Brain pericyte (primary cell): ENCODE results near the gene PITPNM3.

Experiments
- DNase-seq: peaks from one replicate; pipeline ENCODE4 v3.0.0-alpha.2; 2012; ENCODE audit warnings: low read depth, low spot score

PITPNM3 gene

DNA sequence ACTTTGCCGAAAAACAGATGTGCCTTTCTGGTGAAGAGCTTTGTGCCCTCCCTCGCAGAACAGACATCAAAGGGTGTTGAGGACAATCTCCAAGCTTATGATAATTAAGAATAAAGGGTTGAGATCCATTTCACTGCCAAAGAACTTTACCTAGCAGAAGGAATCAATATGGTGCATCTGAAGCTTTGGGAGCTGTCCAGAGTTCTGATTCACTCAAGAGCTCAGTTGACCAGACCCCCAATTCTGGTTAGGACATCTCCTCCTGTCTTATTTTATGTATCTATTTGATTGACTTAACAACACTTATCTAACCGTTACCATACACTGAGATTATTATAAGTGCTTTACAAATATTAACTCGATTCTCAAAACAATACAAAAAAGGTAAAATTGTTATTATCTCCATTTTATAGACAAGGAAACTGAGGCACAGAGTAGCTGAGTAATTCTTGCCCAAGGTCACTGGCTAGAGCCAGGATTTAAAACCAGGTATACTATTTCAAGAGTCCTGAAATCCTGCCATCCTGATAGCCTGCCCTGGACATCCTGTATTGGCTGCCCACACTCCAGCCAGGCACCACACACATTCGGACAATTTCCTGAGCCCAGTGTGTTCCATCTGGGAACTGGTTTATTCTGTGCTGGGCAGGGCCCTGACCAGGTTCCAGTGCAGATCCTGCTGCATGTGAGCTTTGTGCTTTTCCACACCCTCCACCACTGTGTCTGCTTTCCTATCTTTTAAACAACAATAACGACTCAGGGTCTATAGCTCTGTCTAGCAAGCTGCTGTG, 29.8 kb downstream of the PITPNM3 start:
- no peak for DNase-seq

DNA sequence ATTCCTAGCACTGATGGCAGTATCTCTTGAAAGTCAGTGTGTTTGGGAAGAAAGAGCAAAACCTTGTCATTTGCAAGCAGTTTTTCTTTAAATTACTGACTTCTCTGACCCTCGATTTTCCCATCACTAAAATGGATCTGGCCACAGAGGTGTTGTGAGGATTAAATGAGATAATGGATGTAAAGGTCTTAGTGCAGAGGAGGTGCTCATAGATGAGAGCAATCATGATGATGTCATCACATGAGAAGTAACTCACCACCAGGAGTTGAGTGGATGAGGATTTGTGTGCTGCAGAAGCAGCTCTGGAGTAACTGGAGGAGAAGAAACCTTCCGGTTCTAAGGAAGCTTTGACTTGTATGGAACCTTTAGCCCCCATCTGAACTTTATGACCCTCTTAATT, 30.6 kb downstream of the PITPNM3 start:
- DNase-seq = no peak

DNA sequence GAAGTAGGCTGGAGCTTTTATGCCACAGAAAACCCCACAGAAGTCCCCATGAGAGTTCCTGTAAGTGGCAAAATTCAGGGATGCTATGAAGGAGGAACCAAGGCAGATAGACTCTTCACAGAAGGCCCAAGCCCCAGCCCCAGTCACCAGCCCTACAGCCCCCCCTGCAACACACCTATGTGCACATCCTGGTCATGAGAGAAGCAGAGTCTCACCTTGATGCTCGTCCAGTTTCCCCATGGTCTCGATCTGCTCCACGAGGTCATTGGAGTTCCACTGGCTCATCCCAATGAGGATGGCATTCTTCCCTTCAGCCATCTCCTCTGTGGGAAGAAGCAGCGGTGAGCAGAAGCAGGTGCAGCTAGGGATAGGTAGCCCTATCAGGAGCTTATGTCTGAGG, 31.2 kb downstream of the PITPNM3 start:
- DNase-seq = no peak

DNA sequence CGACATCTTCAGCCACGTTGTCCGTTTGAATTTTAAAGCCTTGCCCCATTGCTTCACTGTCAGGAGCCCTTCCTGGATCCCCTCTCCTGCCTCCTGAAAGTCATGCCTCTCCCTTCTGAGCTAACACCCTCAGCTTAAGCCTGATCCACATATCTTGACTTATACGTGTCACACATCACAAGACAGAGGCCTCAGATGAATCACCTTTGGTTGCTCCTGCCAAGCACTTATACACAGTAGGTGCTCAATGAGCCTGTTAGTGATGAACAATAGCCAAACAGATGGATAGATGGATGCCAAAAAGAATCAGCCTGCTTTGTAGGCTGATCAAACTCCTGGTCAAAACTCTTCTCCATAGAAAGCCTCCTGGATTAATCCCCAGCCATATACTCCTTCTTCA, 31.8 kb downstream of the PITPNM3 start:
- no peak for DNase-seq

DNA sequence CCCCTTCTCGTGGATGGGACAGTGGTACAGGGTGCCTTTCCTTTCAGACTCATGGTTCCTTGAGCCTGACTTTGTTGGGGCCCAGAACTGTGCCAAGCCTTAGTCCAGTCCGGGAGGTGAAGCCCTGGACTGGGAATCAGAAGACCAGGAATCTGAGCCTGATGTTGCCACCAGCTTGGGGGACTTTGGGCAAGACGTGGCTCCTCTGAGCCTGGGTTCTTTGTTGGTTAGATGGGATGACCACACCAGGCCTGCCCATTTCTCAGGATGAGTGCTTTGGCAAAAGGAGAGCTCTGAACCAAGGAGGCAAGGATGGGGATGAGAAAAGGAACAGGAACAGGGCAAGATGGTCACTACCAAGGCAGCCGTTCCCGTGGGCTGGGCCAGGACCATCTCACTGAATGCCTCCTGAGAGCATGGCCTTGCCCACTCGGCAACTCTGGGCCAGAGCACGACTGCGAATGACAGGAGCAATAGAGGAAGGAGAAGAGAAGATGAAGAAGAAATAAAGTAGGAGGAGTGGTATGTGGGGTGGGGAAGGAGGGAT, 32.5 kb downstream of the PITPNM3 start:
- no peak for DNase-seq

DNA sequence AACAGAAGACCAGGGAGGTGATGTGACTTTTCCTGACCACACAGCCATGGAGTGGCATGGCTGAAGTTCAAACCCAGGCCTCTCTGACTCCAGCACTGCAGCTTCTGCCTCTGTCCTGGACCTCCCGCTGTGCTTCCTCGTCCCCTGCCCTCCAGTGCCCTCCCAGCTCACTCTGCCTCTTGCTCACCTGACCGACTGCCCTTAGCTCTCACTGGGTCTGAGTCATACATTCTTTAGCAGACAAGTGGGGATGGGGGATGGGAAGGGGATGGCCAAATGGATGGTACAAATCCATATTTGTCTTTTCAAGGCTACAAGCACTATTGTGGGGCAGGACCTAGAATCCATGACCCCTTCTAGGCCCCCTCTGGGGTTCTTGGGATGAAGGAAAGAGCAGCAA, 33.0 kb downstream of the PITPNM3 start:
- no peak for DNase-seq

DNA sequence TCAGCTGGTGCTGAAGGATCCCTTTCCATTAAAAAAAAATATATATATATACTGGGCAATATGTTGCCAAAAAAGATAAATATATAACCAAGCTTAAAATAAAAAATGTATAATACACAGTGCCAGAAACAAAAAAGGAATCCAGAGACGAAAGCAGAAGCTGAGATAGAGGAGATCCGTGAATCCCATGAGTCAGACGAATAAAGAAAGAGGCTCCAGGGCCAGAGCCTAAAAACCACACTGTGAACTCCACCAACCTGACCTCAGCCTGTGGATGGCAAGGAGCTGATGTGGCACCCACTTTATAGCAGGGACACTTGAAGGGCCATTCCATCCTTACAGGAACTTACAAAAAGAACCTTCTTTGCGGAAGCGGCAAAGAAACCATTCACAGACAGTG, 34.8 kb downstream of the PITPNM3 start:
- no peak for DNase-seq

DNA sequence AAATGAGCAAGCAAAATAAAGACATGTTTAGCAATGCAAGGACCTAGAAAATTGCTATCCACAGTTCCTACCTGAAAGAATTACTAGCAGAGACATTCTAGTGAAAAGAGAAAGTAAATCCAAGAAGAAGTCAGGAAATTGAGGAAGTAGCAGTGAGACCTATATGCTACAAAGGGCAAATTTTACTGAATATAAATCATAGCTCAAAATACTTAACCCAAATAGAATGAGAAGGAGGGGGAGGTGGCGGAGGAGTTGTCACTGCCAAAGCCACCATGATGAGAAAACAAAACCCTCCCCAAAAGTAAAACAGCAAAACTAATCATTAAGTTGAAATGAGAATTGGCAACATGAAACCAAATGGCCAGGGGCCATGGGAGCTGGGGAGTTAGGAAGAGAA, 39.3 kb downstream of the PITPNM3 start:
- no peak for DNase-seq

DNA sequence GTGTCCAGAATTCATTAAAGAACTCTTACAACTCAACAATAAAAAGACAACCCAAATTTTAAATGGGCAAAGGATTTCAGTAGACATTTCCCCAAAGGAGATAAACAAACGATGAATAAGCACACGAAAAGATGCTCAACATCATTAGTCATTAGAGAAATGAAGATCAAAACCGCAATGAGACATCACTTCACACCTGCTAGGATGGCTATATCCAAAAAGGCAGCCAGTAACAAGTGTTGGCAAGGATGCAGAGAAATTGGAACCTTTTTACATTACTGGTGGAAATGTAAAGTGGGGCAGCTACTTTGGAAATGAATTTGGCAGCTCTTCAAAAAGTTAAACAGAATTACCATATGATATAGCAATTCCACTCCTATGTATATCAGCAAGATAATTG, 42.0 kb downstream of the PITPNM3 start:
- no peak for DNase-seq

DNA sequence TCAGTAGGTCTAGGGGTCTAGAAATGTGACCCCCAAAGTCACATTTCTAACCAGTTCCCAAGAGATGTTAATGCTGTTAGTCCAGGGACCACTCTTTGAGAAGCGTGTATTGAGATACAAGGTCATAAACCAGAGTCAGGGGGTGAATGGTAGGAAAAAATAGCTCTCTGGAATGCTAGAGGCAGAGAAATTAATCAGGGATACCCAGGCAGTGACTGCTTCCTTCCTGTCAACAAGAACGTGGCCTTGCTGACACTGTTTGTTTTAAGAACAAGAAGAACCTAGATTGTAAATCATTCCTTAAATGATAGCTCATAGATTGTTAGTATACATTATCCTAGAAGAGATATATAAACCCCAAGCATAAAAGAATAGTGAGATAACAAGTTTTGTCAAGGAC, 43.8 kb downstream of the PITPNM3 start:
- DNase-seq = no peak

DNA sequence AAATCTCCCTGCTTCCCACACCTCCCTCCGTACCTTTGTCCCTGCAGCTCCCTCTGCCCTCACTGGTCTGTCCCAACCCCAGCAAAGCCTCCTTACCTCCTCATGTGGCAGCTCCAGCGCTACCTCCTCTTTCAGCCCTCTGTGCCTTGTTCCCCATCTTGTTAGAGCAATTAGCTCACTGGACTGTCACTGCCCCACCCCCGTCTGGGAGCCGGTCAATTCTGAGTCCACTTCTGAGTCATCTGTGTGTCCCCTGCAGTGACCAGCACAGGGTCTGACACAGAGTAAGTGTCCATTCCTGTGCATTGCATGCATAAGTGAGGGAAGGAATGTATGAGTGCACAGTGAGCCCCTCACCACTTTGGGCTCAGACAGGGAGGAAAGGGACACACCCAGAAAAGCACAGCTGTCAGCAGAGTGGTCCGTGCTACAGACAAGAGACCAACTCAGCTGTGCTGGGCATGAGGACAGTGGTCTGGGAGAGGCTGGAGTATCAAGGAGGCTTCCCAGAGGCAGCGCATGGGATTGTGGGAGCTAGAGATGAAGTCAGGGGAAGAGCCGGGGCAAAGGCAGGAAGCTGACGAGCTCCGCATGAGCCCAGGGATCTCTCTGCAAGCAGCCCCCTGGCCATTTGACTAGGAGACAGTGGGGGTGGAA, 45.9 kb downstream of the PITPNM3 start:
- DNase-seq = no peak

DNA sequence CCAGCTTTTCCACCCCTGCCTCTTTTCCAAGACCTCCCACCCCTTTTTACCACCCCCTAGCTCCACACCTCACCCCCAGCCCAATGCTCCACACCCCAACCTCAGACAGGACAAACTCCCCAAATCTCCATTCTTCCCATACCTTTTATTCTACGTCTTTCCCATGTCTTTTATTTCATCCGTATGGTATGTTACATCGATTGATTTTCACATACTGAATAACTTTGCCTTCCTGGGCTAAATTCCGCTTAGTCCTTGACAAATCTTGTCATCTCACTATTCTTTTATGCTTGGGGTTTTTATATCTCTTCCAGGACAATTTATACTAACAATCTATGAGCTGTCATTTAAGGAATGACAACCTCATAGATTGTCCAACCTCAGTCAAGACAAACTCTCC, 46.4 kb downstream of the PITPNM3 start:
- DNase-seq = no peak

DNA sequence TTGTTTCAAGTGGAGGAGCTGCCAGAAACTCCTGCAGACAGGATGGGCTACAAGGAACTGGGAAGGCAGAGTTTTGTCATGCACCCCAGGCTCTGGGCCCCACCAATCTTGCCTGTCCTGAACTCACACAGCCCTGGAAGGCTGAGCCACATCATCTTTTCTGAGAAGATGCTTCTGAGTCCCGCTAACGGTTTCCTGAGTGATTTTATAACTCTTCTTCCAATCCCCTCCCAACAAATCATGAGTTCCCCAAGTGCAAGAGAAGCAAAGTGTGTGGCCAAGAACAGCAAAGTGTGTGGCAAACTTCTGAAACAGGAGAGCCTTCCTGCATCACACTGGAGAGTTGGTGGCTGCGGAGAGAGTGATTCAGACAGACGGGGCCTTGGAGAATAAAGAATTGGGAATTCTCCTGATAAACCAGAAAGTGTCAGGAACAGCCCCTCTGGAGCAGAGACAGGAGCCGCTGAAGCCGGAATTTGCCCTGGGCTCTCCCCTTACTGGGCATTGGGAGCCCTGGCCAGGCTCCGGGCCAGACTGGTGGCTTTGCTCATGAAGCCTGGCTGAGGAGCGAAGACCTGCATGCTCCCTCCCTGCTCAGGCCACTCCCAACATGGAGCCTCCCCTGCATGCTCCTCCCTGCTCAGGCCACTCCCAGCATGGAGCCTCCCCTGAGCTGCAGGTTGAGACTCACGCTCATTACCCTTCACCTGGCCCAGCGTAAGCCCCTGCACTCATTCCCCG, 47.2 kb downstream of the PITPNM3 start:
- DNase-seq = no peak

DNA sequence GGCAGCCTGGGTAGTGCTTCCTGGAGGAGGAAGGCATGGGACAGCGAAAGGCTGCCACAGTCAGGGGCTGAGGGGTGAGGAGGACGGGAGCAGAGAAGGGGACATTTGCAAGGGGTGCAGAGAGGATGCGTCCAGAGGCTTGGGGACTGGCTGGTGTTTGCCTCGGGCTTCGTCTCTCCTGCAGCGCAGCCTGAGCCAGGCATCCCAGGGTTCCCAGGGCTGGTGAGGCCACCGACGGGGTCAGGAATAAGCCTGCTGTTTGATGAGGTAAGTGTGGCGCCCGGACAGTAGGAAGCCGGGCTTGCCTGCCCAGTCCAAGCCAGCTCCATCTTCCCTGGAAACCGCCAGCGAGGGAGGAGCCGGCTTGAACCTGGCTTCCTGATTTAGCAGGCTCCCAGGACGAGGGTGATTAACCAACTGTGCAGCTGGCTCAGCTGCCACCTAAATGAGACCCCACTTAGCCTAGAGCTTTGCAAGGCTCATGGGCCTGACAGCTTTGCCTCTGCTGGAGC, 47.8 kb downstream of the PITPNM3 start:
- no peak for DNase-seq

DNA sequence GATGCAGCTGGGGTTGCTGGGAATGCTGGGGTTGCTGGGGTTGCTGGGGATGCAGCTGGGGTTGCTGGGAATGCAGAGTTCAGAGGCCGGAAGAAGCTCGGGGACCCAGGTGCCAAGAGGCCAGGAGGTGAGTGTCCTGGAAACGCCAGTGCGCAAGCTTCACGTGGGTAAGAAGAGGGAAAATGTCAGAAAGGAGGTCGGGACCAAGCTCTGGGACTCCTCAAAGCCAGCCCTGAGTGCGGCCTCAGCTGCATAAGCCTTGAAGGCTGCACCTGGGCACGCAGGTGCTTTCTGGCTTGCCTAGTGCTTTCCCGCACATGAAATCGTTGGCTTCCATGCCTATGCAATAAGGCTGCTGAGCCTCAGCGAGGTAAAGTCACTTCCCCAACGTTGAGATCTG, 48.3 kb downstream of the PITPNM3 start:
- no peak for DNase-seq

DNA sequence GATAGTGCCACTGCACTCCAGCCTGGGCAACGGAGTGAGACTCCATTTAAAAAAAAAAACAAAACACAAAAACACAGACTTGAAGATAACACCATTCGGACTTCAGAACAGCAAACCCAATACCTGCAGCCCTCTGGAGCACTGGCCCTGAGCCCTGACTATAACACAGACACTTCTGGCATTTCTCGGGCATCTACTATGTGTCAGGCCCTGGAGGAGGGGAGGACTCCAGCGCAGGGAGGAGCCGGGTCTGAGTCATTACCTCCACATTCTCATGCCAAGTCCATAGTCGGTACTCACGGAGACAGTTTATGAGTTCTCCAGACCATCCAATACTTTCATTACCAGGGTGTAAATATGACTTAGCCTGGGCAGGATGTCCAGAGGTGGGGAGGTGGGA, 48.8 kb downstream of the PITPNM3 start:
- no peak for DNase-seq

DNA sequence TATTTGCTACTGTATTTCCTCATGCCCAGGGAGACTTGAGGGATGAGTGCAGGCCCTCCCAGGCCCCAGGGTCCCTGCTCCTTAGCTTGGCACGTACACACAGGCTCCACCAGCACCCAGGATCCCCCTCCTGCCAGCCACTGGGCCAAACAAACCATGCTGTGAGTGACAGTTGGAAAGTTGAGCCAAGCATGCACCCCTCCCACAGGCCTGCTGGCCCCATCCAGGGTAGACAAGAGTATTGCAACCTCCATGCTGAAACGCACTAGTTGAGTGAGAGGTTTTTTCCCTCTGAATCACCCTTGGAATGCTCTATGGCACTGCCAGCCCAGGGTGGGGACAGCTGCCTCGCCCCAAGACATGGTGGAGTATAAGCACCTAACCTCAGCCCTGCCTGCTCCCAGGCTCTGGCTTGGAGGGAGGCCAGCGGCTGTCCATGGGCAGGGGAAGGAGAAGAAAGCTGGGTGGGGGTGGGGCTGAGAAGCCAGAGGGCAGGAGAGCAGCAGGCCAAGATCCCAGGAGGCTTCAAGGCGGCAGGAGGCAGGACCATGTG, 49.6 kb downstream of the PITPNM3 start:
- DNase-seq = no peak

DNA sequence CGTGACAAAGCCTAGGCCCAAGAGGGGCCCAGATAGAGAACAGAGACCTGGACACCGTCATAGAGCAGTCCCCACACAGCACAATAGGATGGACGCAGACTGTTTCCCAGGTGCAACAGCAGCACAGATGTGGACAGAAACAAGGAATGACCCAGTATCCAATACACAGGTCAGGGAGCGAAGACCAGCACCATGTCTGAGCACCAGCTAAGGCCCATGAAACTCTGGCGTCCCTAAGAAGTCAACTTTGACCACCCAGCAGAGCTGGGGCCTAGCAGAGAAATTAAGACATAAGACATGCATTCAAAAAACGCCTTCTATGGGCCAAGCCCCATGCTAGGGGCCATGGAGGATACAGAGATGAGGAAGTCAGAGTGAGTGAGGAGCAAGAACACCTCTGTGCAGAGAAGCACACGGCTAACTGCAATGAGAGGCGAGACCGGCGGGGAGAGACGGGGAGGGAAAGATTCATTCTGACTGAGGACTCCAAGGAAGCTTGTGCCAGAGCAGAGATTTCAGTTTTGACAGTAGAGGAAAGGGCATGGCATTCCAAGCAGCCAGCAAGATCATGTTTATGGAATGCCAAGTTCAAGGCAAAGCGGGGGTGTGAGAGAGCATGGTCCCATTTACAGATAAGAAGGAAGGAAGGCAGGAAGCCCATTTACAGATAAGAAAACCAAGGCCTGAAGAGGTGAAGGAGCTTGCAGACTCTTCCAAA, 50.8 kb downstream of the PITPNM3 start:
- DNase-seq = no peak

DNA sequence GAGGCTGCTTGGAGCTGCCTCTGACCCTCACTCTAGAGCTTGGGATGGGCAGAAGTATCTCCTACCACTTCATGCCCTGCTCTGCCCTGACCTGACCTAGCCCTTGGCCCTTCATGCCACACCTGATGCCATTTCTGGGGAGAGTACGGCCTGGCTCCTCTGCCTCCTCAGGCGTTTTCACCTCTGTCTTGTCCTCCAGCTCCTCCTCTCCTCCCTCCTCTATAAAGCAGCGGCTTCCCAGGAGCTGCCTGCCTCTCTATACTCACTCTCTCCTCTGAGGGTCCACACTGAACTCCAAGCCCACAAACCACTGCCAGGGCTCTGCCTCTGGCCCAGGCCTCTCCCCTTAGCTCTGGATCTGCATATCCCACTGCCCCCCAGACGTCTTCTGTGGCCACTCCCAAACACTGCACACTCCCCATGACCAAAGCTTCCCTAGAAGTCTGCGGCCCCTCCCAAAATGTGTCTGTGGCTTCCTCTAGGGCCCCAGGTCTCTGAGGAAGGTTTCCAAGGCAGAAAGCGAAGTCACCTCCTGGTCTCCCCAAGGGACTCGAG, 52.6 kb downstream of the PITPNM3 start:
- no peak for DNase-seq

DNA sequence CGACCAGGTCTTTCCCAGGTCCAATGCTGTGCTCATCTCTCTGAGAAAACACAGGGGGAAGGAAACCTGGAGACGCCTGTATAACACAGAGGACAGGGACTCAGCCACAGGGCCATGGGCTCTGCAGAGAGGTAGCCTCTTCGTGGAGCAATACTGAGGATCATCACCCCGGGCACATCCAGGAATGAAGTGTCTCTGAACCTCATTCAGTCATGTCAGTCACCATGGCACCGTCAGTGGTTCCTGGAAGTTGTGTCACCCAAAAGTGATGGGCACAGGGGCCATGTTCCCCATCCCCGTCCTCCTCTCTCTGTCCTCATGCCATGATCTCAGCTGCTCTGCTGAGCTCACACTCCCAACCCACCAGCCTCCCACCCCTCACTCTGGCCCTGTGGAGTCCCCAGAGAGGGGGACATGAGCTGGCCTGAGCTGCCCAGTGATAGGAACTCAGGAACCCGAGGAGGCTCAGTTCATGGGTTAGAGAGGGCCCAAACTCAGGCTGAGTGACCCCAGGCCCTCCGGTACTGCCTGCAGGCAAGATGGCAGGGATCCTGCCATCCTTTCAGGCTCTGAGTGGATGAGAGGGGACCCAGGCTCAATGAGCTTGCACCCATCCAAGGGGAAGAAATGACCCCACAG, 53.4 kb downstream of the PITPNM3 start:
- no peak for DNase-seq

DNA sequence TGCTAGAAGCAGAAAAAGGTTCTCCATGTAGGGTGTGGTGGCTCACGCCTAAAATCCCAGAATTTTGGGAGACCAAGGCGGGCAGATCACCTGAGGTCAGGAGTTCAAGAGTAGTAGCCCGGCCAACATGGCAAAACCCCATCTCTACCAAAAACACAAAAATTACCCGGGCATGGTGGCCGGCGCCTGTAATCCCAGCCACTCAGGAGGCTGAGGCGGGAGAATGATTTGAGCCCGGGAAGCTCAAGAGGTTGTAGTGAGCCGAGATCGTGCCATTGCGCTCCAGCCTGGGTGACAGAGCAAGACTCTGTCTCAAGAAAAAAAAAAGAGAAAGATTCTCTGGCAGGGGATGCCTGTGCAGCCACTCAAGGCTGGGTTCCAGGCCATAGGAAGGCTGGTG, 54.2 kb downstream of the PITPNM3 start:
- DNase-seq = no peak
